ENCODE results near the gene ITIH3. TPM values are rescaled to one million over a fixed set of nuclear protein-coding genes. Genes with fewer than 3 reads are reported as not detected.

The ITIH3 gene
- total RNA-seq, 2 donors from 2014 or later = 0.32 to 0.82 TPM

DNA sequence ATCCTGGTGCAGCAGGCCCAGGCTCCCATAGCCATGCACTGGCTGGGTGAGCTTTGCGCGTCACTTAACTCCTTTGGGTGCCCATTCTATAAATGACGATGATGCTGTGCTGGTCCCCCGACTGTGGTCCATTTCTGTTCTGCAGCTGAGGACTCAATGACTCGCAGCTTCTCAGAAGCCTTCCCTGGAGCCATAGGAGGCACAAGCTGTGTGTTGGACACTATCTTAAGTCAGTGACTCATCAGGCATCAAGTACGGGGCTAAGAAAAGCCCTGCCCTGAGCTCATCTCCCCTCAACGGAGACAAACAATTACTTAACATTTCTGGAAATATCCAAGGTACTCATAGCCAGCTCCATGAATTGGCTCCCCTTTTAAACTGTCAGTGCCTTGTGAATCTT, 54.0 kb downstream of the ITIH3 start:
- Histone ChIP-seq H3K36me3 (no peaks in the 10 kb centered on the region), H3K9ac (ENCODE audit: low read depth in 2 of 2, low read length in 2 of 2) (no peak overlapping the region), H3K27ac (no peak overlapping the region), H3K4me1 (no peaks in the 10 kb centered on the region), H3K27me3 (no peaks in the 10 kb centered on the region), H3K4me3 (no peak overlapping the region), H3K9me3 (no peaks in the 10 kb centered on the region)
- intact Hi-C loops (cut with DNase I) = no loop called here
- DNase-seq = no peak
- TF ChIP-seq CTCF (IDR thresholded peaks at IDR 0.05) = no peak

- H3K9ac ChIP-seq (ENCODE audit: low read depth in 2 of 2, low read length in 2 of 2) = no peak overlapping the region
- no peak overlapping the region for H3K4me3 ChIP-seq
- H3K36me3 ChIP-seq = no peaks in the 10 kb centered on the region
- H3K27me3 ChIP-seq = no peaks in the 10 kb centered on the region
- H3K9me3 ChIP-seq = no peaks in the 10 kb centered on the region
- intact Hi-C loops (cut with DNase I) = loop anchor here (5.0 to 10.0 kb wide), 2 partner anchors 83 to 225 kb away; no protein-coding TSS in a partner anchor
- no peak overlapping the region for H3K27ac ChIP-seq
- TF ChIP-seq CTCF (IDR thresholded peaks at IDR 0.05) = no peak
- no peaks in the 10 kb centered on the region for H3K4me1 ChIP-seq
- DNase-seq = no peak
Observed at GRCh38 chr3:52849656-52850055, 55.1 kb downstream of the ITIH3 start.

DNA sequence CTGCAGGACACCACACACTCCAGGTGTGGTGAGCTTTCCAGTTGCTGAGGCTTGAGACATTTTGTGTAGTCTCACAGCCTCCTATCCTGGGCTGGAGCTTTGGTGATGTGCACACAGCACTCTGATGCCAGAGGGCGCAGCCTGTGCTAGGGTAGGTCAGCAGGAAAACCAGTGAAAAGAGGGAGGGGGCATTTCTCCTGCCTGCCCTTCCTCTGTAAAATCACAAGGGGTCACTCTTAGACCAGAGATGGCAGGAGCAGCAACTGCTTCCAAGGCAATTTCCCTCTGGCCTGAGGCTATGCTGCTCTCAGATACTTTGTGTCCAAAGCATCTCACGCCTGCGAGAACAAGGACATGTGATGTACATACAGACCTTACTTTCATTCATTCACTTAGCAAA, 56.8 kb downstream of the ITIH3 start:
- no peak for DNase-seq
- Histone ChIP-seq H3K36me3 (no peaks in the 10 kb centered on the region), H3K9me3 (no peaks in the 10 kb centered on the region)

DNA sequence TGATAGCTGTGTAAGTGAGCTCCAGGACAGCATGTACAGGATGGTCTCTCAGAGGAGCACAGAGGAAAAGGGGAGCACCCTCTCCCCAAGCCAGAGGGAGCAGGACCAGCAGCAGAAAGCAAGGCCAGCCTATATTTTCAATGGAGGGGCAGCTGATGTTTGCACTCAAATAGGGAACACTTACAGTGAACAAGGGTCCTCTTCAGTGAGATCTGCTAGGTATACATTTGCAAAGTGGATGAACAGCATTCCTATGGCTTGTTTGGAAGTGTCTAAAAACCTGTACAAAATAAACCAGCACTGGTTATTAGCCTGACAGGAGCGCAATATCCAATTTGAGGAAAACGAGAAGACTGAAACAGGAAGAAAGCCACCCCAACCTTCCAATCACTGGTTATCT, 57.8 kb downstream of the ITIH3 start:
- no peak for DNase-seq
- no peaks in the 10 kb centered on the region for H3K27me3 ChIP-seq
- no peaks in the 10 kb centered on the region for H3K9me3 ChIP-seq
- TF ChIP-seq CTCF (IDR thresholded peaks at IDR 0.05) = no peak
- intact Hi-C loops (cut with DNase I) = loop anchor here (5.0 to 10.0 kb wide), 2 partner anchors 80 to 222 kb away; no protein-coding TSS in a partner anchor
- no peak overlapping the region for H3K9ac ChIP-seq (ENCODE audit: low read depth in 2 of 2, low read length in 2 of 2)
- no peak overlapping the region for H3K27ac ChIP-seq
- H3K36me3 ChIP-seq = no peaks in the 10 kb centered on the region
- H3K4me3 ChIP-seq = no peak overlapping the region
- H3K4me1 ChIP-seq = no peaks in the 10 kb centered on the region

More for the DNA sequence above, 56.8 kb downstream of the ITIH3 start:
- intact Hi-C loops (cut with DNase I) = loop anchor here (5.0 to 10.0 kb wide), 2 partner anchors 81 to 223 kb away; no protein-coding TSS in a partner anchor
- Histone ChIP-seq H3K4me1 (no peaks in the 10 kb centered on the region), H3K4me3 (no peak overlapping the region), H3K27me3 (no peaks in the 10 kb centered on the region), H3K27ac (no peak overlapping the region), H3K9ac (ENCODE audit: low read depth in 2 of 2, low read length in 2 of 2) (no peak overlapping the region)
- peak; percentile 22 for TF ChIP-seq CTCF (IDR thresholded peaks at IDR 0.05)

DNA sequence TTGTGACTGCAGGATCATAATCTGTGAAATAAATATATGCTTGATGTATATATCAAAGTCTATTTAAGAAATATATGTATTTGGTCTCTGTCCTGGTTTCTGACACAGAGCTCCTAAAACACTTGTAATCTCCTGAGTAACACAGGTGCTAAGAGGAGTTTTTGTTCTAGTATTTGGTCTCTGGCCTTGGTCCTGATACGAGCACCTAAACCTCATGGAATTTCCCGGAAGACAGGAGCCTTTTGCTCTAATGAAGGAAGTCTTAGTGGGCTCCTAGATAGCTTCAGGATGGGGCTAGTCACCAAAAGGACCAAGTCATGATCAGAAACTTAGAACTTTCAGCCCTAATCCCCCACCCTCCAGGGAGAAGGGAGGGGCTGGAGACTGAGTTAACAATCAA, 59.4 kb downstream of the ITIH3 start:
- intact Hi-C loops (cut with DNase I) = loop anchor here (5.0 to 10.0 kb wide), 2 partner anchors 78 to 221 kb away; no protein-coding TSS in a partner anchor

More for the DNA sequence above, 59.4 kb downstream of the ITIH3 start:
- Histone ChIP-seq H3K27ac (no peak overlapping the region), H3K9me3 (no peaks in the 10 kb centered on the region), H3K4me3 (no peak overlapping the region), H3K4me1 (no peaks in the 10 kb centered on the region), H3K9ac (ENCODE audit: low read depth in 2 of 2, low read length in 2 of 2) (no peak overlapping the region), H3K27me3 (no peaks in the 10 kb centered on the region), H3K36me3 (no peaks in the 10 kb centered on the region)
- DNase-seq = no peak
- no peak for TF ChIP-seq CTCF (IDR thresholded peaks at IDR 0.05)

All from colonic mucosa (tissue), 4 donors.